ENCODE measurements around the gene PAX6. TPM values are rescaled to one million over a fixed set of nuclear protein-coding genes. Genes with fewer than 3 reads are reported as not detected.
A peak's percentile ranks its signal among the peaks of the same experiment; 100 is the strongest.

The PAX6 gene
- not detected for total RNA-seq

DNA sequence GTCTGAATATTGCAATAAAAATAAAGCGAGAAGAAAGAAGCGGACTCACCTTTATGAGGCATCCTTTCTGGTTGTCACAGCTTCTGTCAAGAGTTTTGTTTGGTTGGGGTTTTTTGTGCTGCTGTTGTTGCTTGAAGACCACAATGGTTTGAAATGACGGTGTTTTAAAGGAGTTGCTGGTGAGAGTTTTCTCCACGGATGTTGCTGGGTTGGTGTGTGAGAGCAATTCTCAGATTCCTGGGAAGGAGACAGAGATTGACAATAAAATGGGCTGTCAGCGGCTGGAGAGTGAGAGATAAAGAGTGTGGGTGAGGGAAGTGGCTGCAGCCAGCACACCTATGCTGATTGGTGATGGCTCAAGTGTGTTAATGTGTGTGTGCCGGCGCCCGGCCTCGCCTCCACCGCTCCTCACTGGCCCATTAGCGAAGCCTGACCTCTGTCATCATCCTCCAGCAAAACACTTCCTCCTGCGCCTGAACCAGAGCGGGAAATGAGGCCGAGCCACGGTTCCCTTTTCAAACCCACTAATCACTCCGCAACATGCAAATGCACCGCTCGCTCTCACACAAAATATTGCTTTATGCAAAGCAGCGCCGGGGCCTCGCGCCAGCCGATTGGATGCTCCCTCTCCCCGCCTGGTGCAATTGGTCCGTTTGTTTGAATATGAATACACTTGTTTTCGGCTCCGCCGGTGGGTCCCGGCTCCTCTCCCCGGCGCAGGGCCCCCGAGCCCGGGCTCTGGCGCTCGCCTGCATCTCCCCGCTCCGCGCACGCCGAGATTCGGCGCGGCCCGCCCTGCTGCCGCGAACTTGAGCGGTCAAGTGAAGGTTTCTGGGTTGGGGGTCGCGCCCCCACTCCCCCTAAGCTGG lies at the start of gene PAX6:
TSS of gene PAX6 (minus strand) at position 544 of the 869 bp plus-strand sequence. CDS start 4,911 bp downstream, outside the sequence.
- DNase-seq (peak; percentile 52), ATAC-seq (peak; percentile 48)
- peak within 1 kb of the TSS; percentile 33 for H3K27ac Mint-ChIP-seq
- H3K4me1 Mint-ChIP-seq = peaks cover 32% of the 10 kb centered on the region
- peaks cover 84% of the 10 kb centered on the region for H3K27me3 Mint-ChIP-seq
- CTCF ChIA-PET = no interaction called here
- no peaks in the 10 kb centered on the region for H3K9me3 Mint-ChIP-seq (ENCODE audit: low read depth)
- peak within 1 kb of the TSS; percentile 43 for H3K4me3 Mint-ChIP-seq
- peaks cover 2% of the 10 kb centered on the region for H3K36me3 Mint-ChIP-seq

DNA sequence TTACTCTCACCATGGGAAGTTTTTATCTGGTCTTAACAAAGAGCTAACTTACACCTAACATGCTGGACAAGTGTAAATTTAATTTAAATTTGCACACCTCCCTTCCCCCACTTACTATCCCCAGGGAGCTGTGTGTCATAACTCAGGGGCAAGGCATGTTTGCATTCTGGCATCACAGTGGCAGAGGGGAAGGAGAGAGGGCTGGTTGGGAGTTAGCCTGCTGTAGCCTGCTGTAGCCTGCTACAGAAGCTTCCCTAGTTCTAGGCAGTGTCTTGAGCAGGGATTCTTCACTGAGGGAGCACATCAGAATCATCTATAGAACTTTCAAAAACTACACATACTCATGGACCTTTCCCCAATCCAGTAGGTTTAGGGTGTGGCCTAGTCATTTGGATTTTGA lies 49.3 kb upstream of the PAX6 start:
- no peak for DNase-seq

DNA sequence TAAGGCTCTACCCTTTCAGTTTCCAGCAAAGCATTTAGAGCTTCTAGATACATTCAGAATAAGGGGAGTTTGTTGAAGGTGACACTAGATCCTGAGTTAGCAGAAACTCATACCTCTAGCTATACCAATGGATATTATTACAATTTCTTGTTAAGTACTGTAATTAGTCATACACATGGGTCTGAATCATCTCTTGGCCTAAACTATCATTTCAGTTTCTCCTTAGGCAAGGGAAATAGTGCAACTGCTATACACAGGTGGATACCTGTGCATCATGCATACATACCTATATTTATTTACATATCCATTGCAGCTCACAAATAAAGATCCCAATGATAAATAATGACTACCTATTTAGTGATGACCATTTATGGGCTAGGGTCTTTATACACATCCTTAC lies 45.1 kb upstream of the PAX6 start:
- Mint-ChIP-seq H3K4me1 (no peaks in the 10 kb centered on the region), H3K36me3 (no peaks in the 10 kb centered on the region), H3K4me3 (no peak overlapping the region), H3K9me3 (ENCODE audit: low read depth) (no peaks in the 10 kb centered on the region), H3K27ac (no peak overlapping the region), H3K27me3 (peaks cover 17% of the 10 kb centered on the region)
- CTCF ChIA-PET = no interaction called here
- ATAC-seq (no peak), DNase-seq (no peak)

More for the DNA sequence above, 49.3 kb upstream of the PAX6 start:
- no peaks in the 10 kb centered on the region for H3K9me3 Mint-ChIP-seq (ENCODE audit: low read depth)
- ATAC-seq = no peak
- H3K4me3 Mint-ChIP-seq = no peak overlapping the region
- no peaks in the 10 kb centered on the region for H3K4me1 Mint-ChIP-seq
- no peaks in the 10 kb centered on the region for H3K36me3 Mint-ChIP-seq
- CTCF ChIA-PET = interaction anchor here (1.5 kb wide), 1 partner anchor 14 kb away, joined by 3 read pairs; no protein-coding TSS in a partner anchor
- H3K27me3 Mint-ChIP-seq = peaks cover 19% of the 10 kb centered on the region
- no peak overlapping the region for H3K27ac Mint-ChIP-seq

DNA sequence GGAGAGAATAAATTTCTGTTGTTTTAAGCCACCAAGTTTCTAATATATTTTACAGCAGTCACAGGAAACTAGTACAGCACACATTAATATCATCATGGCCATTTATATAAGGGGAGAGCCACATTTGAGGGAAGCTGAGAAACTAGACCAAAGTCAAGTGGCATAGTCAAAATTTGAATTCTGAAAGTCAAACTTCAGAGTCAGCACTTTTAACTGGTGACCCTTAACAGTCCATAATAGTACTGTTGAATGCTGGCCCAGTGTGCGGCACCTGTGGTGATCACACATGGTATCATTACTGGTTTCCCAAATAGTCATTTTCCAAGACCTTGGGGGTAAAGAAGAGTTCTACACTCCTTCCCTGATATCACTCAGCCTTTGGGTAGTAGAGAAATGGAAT lies 44.3 kb upstream of the PAX6 start:
- no peak overlapping the region for H3K4me3 Mint-ChIP-seq
- no peaks in the 10 kb centered on the region for H3K36me3 Mint-ChIP-seq
- peaks cover 19% of the 10 kb centered on the region for H3K27me3 Mint-ChIP-seq
- H3K27ac Mint-ChIP-seq = no peak overlapping the region
- H3K4me1 Mint-ChIP-seq = no peaks in the 10 kb centered on the region
- DNase-seq = no peak
- no peak for ATAC-seq
- no peaks in the 10 kb centered on the region for H3K9me3 Mint-ChIP-seq (ENCODE audit: low read depth)
- CTCF ChIA-PET = no interaction called here

DNA sequence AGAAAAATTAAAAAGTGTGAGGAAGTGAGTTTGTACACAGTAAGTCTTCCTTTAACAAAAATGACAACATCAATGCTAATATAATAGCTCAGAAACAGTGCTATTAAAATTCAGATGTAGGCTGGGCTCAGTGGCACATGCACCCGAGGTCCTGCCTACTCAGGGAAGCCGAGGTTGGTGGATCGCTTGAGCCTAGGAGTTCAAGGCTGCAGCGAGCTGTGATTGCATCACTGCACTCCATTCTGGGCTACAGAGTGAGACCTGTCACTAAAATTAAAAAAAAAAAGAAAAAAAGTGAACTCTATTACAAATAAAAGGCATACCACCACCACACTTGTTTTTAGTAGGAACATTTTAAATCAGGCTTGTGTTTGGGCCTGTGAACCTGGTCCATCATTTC lies 39.2 kb upstream of the PAX6 start:
- peaks cover 20% of the 10 kb centered on the region for H3K27me3 Mint-ChIP-seq
- no peak overlapping the region for H3K4me3 Mint-ChIP-seq
- CTCF ChIA-PET = no interaction called here
- ATAC-seq = no peak
- H3K27ac Mint-ChIP-seq = no peak overlapping the region
- no peaks in the 10 kb centered on the region for H3K4me1 Mint-ChIP-seq
- H3K9me3 Mint-ChIP-seq (ENCODE audit: low read depth) = no peaks in the 10 kb centered on the region
- no peaks in the 10 kb centered on the region for H3K36me3 Mint-ChIP-seq
- no peak for DNase-seq

DNA sequence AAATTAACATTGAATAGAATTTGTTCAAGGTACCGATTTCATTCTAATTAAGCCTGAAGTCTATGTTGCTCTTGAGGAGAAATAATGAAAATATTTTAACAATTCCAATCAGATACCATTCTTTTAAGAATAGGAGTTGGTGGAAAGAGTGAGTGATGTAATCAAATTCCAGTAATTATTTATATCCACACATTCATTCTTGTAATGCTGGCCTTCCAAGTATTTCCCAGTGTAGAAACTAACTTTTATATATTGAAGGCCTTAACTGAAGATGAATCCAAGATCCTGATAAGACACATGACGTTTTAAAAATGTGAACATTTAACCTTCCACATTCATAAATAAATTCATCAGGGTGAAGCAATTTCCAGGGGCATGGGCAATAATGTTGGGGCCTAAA lies 36.6 kb upstream of the PAX6 start:
- Mint-ChIP-seq H3K27me3 (peaks cover 37% of the 10 kb centered on the region), H3K27ac (no peak overlapping the region)

DNA sequence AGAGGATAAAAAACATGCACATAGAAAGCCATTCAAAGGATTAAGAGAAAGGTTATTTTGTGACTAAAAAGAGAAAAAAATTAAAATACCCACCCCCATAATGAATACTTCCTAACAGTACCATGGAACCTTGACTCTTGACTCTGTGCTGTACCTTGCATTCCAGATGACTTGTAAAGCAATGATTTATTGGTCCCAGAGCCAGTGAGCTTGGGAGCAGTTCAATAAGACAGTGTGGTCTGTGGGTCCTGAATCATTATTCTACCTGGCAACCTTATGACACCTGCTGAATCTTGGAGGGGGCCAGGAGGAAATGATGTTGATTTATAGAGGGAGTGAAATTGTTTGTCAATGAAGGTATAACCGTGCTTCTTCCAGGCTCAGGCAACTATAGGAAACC lies 34.2 kb upstream of the PAX6 start:
- no peak overlapping the region for H3K27ac Mint-ChIP-seq
- ATAC-seq = no peak
- no peaks in the 10 kb centered on the region for H3K36me3 Mint-ChIP-seq
- no peaks in the 10 kb centered on the region for H3K4me1 Mint-ChIP-seq
- CTCF ChIA-PET = no interaction called here
- no peak for DNase-seq
- H3K27me3 Mint-ChIP-seq = peaks cover 37% of the 10 kb centered on the region
- no peaks in the 10 kb centered on the region for H3K9me3 Mint-ChIP-seq (ENCODE audit: low read depth)
- no peak overlapping the region for H3K4me3 Mint-ChIP-seq

More for the DNA sequence above, 36.6 kb upstream of the PAX6 start:
- Mint-ChIP-seq H3K4me1 (no peaks in the 10 kb centered on the region), H3K36me3 (no peaks in the 10 kb centered on the region), H3K9me3 (ENCODE audit: low read depth) (no peaks in the 10 kb centered on the region), H3K4me3 (no peak overlapping the region)
- ATAC-seq = no peak
- no peak for DNase-seq
- CTCF ChIA-PET = no interaction called here

DNA sequence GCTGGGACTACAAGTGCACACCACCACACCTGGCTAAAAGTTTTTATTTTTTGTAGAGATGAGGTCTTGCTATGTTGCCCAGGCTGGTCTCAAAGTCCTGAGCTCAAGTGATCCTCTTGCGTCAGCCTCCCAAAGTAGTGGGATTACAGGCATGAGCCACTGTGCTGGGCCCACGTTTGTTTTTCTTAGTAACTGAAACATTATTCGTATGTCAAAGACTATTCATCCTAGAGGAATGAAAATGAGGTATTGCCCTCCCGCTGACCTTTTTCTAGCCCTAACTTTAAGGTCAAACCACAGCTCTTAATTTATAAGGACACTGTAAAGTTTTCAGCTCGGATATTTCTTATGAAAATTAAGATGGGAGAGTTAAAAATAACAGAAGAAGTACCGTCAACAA lies 33.2 kb upstream of the PAX6 start:
- H3K27me3 Mint-ChIP-seq = peaks cover 43% of the 10 kb centered on the region
- H3K4me3 Mint-ChIP-seq = no peak overlapping the region
- no peak for DNase-seq
- no peak for ATAC-seq
- no peak overlapping the region for H3K27ac Mint-ChIP-seq
- CTCF ChIA-PET = interaction anchor here (1.0 kb wide), 1 partner anchor 27 kb away, joined by 3 read pairs; no protein-coding TSS in a partner anchor
- no peaks in the 10 kb centered on the region for H3K36me3 Mint-ChIP-seq
- H3K4me1 Mint-ChIP-seq = no peaks in the 10 kb centered on the region
- no peaks in the 10 kb centered on the region for H3K9me3 Mint-ChIP-seq (ENCODE audit: low read depth)

DNA sequence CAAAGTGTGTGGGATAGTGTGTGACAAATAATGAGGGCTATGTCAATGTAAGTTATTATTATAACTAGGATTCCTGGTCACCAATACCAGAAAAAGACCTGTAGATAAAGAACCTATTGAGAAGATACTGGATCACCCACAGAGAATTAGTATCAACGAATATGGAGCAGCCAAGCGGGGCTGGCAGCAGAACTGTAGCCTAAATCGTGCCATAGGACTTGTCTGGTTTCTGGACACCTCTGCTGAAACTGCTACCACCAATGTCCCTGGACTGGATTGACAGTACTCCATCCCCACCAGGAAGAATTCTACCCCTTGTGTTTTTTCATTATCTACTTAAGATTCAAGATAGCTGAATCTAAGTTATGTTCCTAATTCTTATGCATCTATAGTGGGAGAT lies 30.3 kb upstream of the PAX6 start:
- DNase-seq (no peak), ATAC-seq (no peak)
- Mint-ChIP-seq H3K36me3 (no peaks in the 10 kb centered on the region), H3K4me3 (no peak overlapping the region), H3K4me1 (no peaks in the 10 kb centered on the region), H3K27ac (no peak overlapping the region), H3K9me3 (ENCODE audit: low read depth) (no peaks in the 10 kb centered on the region), H3K27me3 (peaks cover 49% of the 10 kb centered on the region)
- CTCF ChIA-PET = interaction anchor here (1.1 kb wide), 1 partner anchor 117 kb away, joined by 3 read pairs; no protein-coding TSS in a partner anchor

DNA sequence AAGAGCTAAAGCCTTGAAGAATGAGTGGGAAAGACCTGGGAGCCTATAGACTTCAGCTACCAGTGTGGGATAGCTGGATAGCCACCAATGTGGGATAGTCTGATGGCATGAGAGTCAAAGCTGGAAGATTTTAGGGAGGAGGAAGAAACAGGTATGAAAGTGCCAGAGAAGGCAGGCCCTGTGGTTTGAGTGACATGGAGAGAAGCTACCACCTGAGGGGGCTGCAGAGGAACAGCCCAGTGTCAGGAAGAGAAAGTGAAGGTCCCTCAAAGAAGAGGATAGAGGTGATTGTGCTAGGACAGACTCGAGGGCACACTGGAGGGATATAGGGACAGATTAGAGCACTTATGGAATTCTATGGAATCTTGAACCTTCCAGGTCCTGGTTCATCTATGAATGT lies 23.1 kb upstream of the PAX6 start:
- ATAC-seq (no peak), DNase-seq (no peak)
- no peak overlapping the region for H3K4me3 Mint-ChIP-seq
- CTCF ChIA-PET = interaction anchor here (0.8 kb wide), 1 partner anchor 124 kb away, joined by 3 read pairs; no protein-coding TSS in a partner anchor
- H3K4me1 Mint-ChIP-seq = no peaks in the 10 kb centered on the region
- peaks cover 35% of the 10 kb centered on the region for H3K27me3 Mint-ChIP-seq
- H3K9me3 Mint-ChIP-seq (ENCODE audit: low read depth) = no peaks in the 10 kb centered on the region
- no peaks in the 10 kb centered on the region for H3K36me3 Mint-ChIP-seq
- H3K27ac Mint-ChIP-seq = no peak overlapping the region

DNA sequence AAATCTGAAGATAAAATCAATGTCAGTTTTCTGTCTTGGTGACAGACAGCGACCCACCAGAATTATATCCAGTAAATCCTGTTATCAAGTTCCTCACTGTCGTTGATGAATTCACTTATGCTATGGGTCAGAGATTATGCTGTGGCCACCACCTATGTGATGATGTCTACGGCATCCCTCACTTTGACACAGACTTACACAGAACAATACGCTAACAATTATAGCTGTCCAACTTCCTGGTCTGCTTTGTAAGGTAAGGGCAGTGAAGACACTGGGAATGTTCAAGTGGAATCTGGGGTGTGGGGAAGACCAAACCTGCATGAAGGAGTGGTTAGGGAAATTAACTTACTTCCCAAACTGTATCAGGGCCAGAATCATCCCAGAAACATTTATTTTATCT lies 19.3 kb upstream of the PAX6 start:
- DNase-seq (no peak), ATAC-seq (no peak)
- no peaks in the 10 kb centered on the region for H3K9me3 Mint-ChIP-seq (ENCODE audit: low read depth)
- H3K27ac Mint-ChIP-seq = no peak overlapping the region
- peaks cover 2% of the 10 kb centered on the region for H3K36me3 Mint-ChIP-seq
- CTCF ChIA-PET = interaction anchor here (0.9 kb wide), 1 partner anchor 128 kb away, joined by 4 read pairs; no protein-coding TSS in a partner anchor
- H3K4me3 Mint-ChIP-seq = no peak overlapping the region
- H3K4me1 Mint-ChIP-seq = peaks cover 8% of the 10 kb centered on the region
- peaks cover 47% of the 10 kb centered on the region for H3K27me3 Mint-ChIP-seq

DNA sequence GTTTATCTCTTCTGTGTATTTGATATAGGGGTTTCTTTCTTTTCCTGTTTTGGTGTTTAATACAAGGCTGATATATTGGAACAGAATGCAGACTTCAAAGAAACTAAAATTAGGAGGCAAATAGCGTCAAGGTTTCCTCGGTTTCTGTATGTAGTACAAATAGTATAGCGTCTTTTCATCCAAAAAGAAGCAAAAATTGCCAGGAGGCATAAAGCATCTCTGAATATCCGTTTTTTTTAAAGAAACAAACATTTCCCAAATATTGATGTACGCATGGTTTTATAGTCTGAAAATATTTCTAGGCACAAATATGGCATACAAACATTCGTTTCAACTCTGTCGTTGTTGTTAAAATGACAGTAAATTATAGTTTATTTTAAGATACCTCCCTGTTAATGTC lies 17.1 kb upstream of the PAX6 start:
- CTCF ChIA-PET = no interaction called here
- Mint-ChIP-seq H3K27ac (no peak overlapping the region), H3K4me3 (no peak overlapping the region), H3K27me3 (peaks cover 67% of the 10 kb centered on the region), H3K4me1 (peaks cover 8% of the 10 kb centered on the region), H3K36me3 (peaks cover 4% of the 10 kb centered on the region), H3K9me3 (ENCODE audit: low read depth) (no peaks in the 10 kb centered on the region)
- ATAC-seq (no peak), DNase-seq (no peak)

DNA sequence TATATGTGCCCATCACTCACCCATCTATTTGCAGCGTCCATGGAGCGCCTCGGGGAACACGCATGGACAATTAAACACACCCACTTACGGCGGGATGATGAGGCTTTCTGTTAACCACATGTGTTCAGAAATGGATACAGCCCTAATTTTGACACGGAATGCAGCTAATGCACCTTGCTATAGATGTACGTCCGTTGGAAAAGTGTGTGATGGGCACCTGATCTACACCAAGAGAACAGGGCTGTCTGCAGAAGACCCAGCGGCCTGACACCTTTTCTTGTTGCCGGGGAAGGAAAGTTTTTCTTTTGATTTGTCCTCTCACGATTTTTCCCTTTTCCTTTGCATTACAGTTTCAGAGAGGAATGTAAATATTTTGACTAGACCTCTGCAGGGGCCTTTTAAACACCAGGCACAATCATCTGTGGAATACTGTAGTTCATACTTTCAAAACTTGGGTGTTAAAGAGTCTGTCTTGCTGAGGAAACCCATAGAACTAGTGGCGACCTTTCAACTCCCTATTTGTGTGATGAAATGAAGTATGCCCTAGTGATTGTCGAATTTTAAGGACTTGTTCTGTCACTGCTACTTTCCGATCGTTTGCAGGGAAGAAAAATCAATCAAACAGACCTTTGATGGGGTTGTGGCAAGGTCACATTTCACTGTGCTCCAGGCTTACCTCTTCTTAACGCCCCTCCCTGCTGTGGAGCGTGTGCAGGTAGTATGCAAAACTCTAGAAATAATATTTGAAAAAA lies 16.5 kb upstream of the PAX6 start:
- DNase-seq = no peak
- Mint-ChIP-seq H3K27me3 (peaks cover 73% of the 10 kb centered on the region), H3K9me3 (ENCODE audit: low read depth) (no peaks in the 10 kb centered on the region), H3K36me3 (peaks cover 4% of the 10 kb centered on the region), H3K4me1 (peaks cover 8% of the 10 kb centered on the region), H3K4me3 (no peak overlapping the region), H3K27ac (peak overlapping the region; percentile 2)
- no peak for ATAC-seq
- CTCF ChIA-PET = no interaction called here

Measured in activated CD8-positive, alpha-beta memory T cell treated with anti-CD3 and anti-CD28 coated beads, Interleukin-2, amount 10 ng/mL, durations not matched to agents 7 days and 5 days (primary cell).